Adrenal gland (tissue), 12 donors: ENCODE results near the gene UPK3B. TPM values are rescaled to one million over a fixed set of nuclear protein-coding genes. Genes with fewer than 3 reads are reported as not detected.
"Not testable (repeated sequence)": the region's sequence is repeated elsewhere in the genome, so short reads cannot be mapped to it uniquely, and the experiment has no call there.

Source experiments
- DNase-seq, 7 donors: peaks; one replicate each; pipeline ENCODE4 v3.0.0-alpha.2; 2019 to 2020
- H3K27ac ChIP-seq, 5 donors: fragments of 200-600 bp; sonication (generic) in 4 of 5; 1 replicate in 3 of 5; 2 replicates in 2 of 5; pipeline versions ENCODE4 v1.5.1 to v1.8.0; 2016 to 2020; ENCODE audit warnings: mild to moderate bottlenecking in 1 of 5
- H3K27me3 ChIP-seq: fragments of 200-600 bp; 2 replicates; pipeline ENCODE4 v1.8.0; 2021
- H3K36me3 ChIP-seq, 2 donors: fragments of 200-600 bp; replicated peaks in 1 of 2; 1 replicate in 1 of 2; 2 replicates in 1 of 2; pipeline versions ENCODE4 v1.5.1 to v1.8.0; 2018 to 2022
- H3K4me1 ChIP-seq, 2 donors: fragments of 200-600 bp; replicated peaks in 1 of 2; 1 replicate in 1 of 2; 2 replicates in 1 of 2; pipeline versions ENCODE4 v1.5.1 to v1.8.0; 2018 to 2021
- H3K4me3 ChIP-seq, 4 donors: fragments of 200-600 bp; sonication (generic) in 3 of 4; one replicate each; pipeline ENCODE4 v1.5.1; 2016 to 2018
- H3K9me3 ChIP-seq, 3 donors: fragments of 200-600 bp; sonication (generic) in 1 of 3; replicated peaks in 1 of 3; 1 replicate in 2 of 3; 2 replicates in 1 of 3; pipeline versions ENCODE4 v1.5.1 to v1.8.0; 2016 to 2021
- POLR2A ChIP-seq, 2 donors: fragments of 450-650 bp; IDR thresholded peaks; one replicate each; pipeline ENCODE4 v1.6.1; 2017; ENCODE audit warnings: antibody characterized with exemption in 2 of 2, mild to moderate bottlenecking in 2 of 2, moderate library complexity in 1 of 2
- WGBS, 4 donors: extraction: QIAGEN DNeasy Blood & Tissue Kit in 2 of 4; methylation state at CpG; one replicate each; pipeline versions ENCODE4 v1.1.5 to v1.1.7; 2013 to 2017; 5-methylcytosine and 5-hydroxymethylcytosine counted together
- intact Hi-C, 2 donors: fragments of 100-400 bp; cut with DNase I; formaldehyde crosslinking; loops; one replicate each; pipeline versions ENCODE4 v1.14.1 to v1.15.0; 2022 to 2023
- polyA plus RNA-seq, 3 donors: library from polyadenylated mRNA; stranded (reverse); fragments of 200-250 nt in 2 of 3; fragments of 350-450 nt in 1 of 3; fragmentation: Illumina TruSeq in 1 of 3; extraction: RNeasy Lipid Tissue Mini Kit (QIAGEN cat#74804) in 1 of 3; gene quantifications; one replicate each; pipeline ENCODE4 v1.2.3, GENCODE V29; 2013 to 2014
- small RNA-seq, 2 donors: library from RNA; depleted of rRNA; stranded (forward); fragments of <200 nt; gene quantifications; one replicate each; pipeline ENCODE3, GENCODE V24; 2016
- total RNA-seq, 9 donors: library from RNA; depleted of rRNA in 4 of 9; stranded (reverse); fragments of >200 nt in 4 of 9; fragments of 120-200 nt in 1 of 9; fragmentation: NEBNext Ultra II Directional in 1 of 9; extraction: Animal tissue kit (Norgen Biotek cat#: 25700) in 1 of 9; gene quantifications; one replicate each; pipeline versions ENCODE4 v1.1.0 to v1.2.4, GENCODE V29; 2013 to 2023
- TF ChIP-seq, protein P1 (sequence below), 6 experiments: fragments of 450-650 bp in 4 of 6; fragments of 200-600 bp in 2 of 6; sonication (generic) in 1 of 6; IDR thresholded peaks; 1 replicate in 5 of 6; 2 replicates in 1 of 6; pipeline versions ENCODE4 v1.5.1 to v1.8.0; 2016 to 2021; ENCODE audit warnings: antibody characterized with exemption in 6 of 6, mild to moderate bottlenecking in 2 of 6, moderate library complexity in 1 of 6
- donor health status: healthy with polysubstance abuse.
- donor health status: Bipolar disorder and iron deficiency.
- donor health status: DM: yes; HTN: yes; CAD: no.
- donor health status: DM: no; HTN: no; CAD: no.
- donor health status: DM: no; HTN: no; CAD: no.
- donor health status: DM: yes; HTN: yes; CAD: no.

Gene UPK3B
- total and polyA plus RNA-seq, 12 donors, result 0.22 to 2.6 (median 0.83) TPM; not detected in 2

DNA sequence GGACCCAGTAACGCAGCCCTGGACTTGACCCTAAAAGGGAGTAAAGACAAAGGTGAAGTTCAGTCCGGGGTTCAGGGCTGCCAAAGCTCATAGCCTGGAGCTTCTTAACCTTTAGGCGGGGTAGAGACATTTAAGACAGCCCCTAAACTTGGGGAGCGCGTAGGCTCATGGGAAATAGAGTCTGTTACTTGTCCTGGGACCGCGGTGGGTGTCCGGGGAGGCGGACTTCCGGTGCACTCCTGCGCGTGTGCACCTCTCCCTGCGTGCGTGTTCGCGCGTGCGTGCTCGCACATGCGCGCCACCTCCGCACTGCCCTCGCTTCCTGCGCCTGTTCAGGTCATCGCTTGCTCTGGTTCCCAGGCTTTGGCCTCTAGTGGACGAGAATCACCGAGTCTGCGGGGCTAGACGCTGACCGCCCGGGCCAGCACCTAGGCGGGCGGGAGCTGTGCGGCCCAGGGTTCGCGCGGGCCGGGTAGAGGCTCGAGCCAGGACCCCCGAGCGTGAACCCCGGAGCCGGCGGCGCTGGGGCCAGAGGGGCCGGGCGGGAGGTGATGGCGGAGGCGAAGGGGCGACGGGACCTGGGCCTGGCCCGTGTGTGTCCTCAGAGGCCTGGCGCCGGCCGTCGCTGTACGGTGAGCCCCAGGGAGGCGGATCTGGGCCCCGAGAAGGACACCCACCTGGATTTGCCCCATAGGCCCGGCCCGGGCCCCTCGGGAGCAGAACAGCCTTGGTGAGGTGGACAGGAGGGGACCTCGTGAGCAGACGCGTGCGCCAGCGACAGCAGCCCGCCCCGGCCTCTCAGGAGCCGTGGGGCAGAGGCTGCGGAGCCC is 38.9 kb downstream of the UPK3B start:
- H3K9me3 ChIP-seq, H3K27me3 ChIP-seq, H3K36me3 ChIP-seq, H3K4me1 ChIP-seq, intact Hi-C loops: not testable (repeated sequence)
- peak; percentile 86 to 96 (median 94) for DNase-seq
- peak overlapping the region; percentile 49 to 79 (median 68) for H3K4me3 ChIP-seq
- 0% methylated on average over 10 to 71 of the region's 71 CpGs for WGBS, 4 donors
- peak overlapping the region; percentile 90 to 98 (median 94) for H3K27ac ChIP-seq
- TF ChIP-seq, protein P1, sequence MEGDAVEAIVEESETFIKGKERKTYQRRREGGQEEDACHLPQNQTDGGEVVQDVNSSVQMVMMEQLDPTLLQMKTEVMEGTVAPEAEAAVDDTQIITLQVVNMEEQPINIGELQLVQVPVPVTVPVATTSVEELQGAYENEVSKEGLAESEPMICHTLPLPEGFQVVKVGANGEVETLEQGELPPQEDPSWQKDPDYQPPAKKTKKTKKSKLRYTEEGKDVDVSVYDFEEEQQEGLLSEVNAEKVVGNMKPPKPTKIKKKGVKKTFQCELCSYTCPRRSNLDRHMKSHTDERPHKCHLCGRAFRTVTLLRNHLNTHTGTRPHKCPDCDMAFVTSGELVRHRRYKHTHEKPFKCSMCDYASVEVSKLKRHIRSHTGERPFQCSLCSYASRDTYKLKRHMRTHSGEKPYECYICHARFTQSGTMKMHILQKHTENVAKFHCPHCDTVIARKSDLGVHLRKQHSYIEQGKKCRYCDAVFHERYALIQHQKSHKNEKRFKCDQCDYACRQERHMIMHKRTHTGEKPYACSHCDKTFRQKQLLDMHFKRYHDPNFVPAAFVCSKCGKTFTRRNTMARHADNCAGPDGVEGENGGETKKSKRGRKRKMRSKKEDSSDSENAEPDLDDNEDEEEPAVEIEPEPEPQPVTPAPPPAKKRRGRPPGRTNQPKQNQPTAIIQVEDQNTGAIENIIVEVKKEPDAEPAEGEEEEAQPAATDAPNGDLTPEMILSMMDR (IDR thresholded peaks at IDR 0.05), result peak in 1 of 6 experiments; percentile 32
- TF ChIP-seq POLR2A (IDR thresholded peaks at IDR 0.05), result peak; percentile 80 to 91

DNA sequence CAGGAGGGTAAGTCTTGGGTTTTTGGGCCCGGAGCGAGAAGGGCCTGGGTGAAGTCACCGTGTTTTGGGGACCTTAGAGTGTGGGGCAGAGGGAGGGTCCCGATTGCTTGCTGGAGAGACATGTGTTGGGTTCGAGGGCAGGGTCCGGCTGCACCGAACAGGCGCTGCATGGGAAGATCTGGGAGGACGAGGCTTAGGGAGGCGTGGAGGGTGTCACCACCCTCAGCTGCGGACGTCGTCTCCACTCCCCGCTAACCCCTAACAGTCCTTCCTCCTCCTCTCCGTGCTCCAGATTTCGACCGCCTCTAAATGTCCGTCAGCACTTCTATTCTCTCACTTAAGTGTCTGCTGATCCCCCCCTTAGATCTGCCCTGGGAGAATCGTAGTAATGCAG is 39.5 kb downstream of the UPK3B start:
- WGBS, 4 donors, result 0 to 1% (median 1%) methylated on average over 12 to 19 of the region's 19 CpGs
- H3K4me1 ChIP-seq, H3K27me3 ChIP-seq, intact Hi-C loops, H3K9me3 ChIP-seq, H3K36me3 ChIP-seq: not testable (repeated sequence)
- Histone ChIP-seq H3K4me3 (peak overlapping the region in 3 of 4 donors; percentile 49 to 79 (median 75)), H3K27ac (peak overlapping the region; percentile 90 to 98 (median 94))
- DNase-seq, result peak in 4 of 7 donors; percentile 15 to 26 (median 16)

DNA sequence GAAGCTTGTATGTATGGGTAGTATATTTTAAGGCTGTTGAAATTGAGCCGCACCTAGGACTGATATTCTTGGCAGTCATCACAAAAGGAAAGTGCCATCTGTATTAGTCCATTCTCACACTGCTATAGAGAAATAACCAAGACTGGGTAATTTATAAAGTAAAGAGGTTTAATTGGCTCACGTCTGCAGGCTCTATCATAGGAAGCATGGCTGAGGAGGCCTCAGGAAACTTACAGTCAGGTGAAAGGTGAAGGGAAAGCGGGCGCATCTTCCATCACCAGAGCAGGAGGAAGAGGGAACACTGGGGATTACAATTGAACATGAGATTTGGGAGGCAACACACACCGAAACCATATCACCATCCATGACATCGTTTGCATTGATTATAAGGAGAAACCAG is 41.6 kb downstream of the UPK3B start:
- 88 to 93% (median 91%) methylated on average over 6 of the region's 6 CpGs for WGBS, 4 donors

DNA sequence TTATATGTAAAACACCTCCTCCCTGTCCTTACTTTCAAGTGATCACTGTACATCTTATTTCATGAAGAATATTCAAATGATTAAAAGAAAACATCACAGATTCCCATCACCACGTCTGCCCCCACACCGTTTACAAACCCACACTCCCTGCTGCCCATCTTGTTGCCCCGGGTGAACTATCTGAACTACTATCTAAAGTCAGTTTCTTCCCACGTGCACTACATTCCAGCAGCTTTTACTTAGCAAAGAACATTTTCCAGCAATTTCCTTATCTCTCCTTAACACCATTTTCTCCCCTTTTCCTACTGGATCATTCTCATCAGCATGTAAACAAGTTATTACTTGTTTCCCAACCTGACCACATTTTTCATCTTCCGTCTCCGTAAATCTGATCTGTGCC is 49.3 kb downstream of the UPK3B start:
- DNase-seq, H3K4me3 ChIP-seq, H3K9me3 ChIP-seq, H3K4me1 ChIP-seq, H3K36me3 ChIP-seq, H3K27me3 ChIP-seq, intact Hi-C loops, H3K27ac ChIP-seq: not testable (repeated sequence)
- WGBS, 4 donors, result 59 to 65% (median 64%) methylated on average over 6 of the region's 6 CpGs

More for the DNA sequence above, 41.6 kb downstream of the UPK3B start:
- DNase-seq, H3K4me1 ChIP-seq, intact Hi-C loops, H3K36me3 ChIP-seq, H3K27ac ChIP-seq, H3K27me3 ChIP-seq, H3K4me3 ChIP-seq, H3K9me3 ChIP-seq: not testable (repeated sequence)

DNA sequence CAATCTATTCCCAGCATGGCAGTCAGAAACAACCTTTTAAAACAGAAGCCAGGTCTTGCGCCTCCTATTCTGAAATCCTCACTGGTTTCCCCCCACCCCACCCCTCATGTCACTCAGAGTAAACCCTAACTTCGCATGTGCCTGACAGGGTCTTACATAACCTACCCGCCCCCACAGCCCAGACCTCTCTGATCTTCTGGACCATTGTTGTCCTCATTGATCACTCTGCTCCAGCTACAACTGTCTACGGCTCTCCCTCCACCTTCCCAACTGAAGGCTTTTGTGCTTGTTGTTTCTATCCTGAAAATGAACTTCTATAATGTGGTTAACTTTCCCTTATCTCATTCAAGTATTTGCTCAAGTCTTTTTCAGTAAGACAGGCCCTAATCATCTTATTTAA is 49.8 kb downstream of the UPK3B start:
- H3K4me1 ChIP-seq, H3K4me3 ChIP-seq, DNase-seq, H3K9me3 ChIP-seq, H3K36me3 ChIP-seq, H3K27me3 ChIP-seq, intact Hi-C loops, H3K27ac ChIP-seq: not testable (repeated sequence)
- WGBS, 4 donors, result 77 to 89% (median 78%) methylated on average over 3 to 4 of the region's 4 CpGs

DNA sequence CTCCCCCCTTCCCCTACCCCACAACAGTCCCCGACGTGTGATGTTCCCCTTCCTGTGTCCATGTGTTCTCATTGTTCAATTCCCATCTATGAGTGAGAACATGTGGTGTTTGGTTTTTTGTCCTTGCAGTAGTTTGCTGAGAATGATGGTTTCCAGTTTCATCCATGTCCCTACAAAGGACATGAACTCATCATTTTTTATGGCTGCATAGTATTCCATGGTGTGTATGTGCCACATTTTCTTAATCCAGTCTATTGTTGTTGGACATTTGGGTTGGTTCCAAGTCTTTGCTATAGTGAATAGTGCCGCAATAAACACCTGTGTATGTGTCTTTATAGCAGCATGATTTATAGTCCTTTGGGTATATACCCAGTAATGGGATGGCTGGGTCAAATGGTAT is 51.0 kb downstream of the UPK3B start:
- H3K27me3 ChIP-seq, intact Hi-C loops, H3K9me3 ChIP-seq, H3K27ac ChIP-seq, H3K4me3 ChIP-seq, H3K4me1 ChIP-seq, H3K36me3 ChIP-seq, DNase-seq: not testable (repeated sequence)
- WGBS, 4 donors, result 87 to 100% (median 95%) methylated on average over 1 to 3 of the region's 3 CpGs

DNA sequence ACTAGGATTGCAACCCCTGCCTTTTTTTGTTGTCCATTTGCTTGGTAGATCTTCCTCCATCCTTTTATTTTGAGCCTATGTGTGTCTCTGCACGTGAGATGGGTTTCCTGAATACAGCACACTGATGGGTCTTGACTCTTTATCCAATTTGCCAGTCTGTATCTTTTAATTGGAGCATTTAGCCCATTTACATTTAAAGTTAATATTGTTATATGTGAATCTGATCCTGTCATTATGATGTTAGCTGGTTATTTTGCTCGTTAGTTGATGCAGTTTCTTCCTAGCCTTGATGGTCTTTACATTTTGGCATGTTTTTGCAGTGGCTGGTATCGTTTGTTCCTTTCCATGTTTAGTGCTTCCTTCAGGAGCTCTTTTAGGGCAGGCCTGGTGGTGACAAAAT is 54.6 kb downstream of the UPK3B start:
- intact Hi-C loops, result not testable (repeated sequence)

More for the DNA sequence above, 54.6 kb downstream of the UPK3B start:
- not testable (repeated sequence) for H3K4me3 ChIP-seq, H3K4me1 ChIP-seq, H3K9me3 ChIP-seq, DNase-seq, H3K36me3 ChIP-seq, H3K27ac ChIP-seq, H3K27me3 ChIP-seq
- WGBS, 4 donors, result 98 to 100% (median 99%) methylated on average over 2 to 3 of the region's 3 CpGs

Small RNA genes lying within 50 kb of the gene (small RNA-seq; reads per million reads assigned to genes)
- gene RF00019, result 0 reads per million in 2 donors

Other genes starting within 250 kb of the UPK3B start
- 1,000 to 10,000 TPM in 1 of 9 donors, 100 to 1,000 TPM in 7, 10 to 100 TPM in 1; 69.5 to 1,192 (median 720) TPM for gene HSPB1, start 207.9 kb upstream of the UPK3B start, total RNA-seq
- gene HSPB1, start 207.9 kb upstream of the UPK3B start, polyA plus RNA-seq, result 1,000 to 10,000 TPM in 2 of 3 donors, 10 to 100 TPM in 1; 83.3 to 2,276 (median 1,235) TPM
- gene YWHAG, start 151.6 kb upstream of the UPK3B start, total RNA-seq, result 100 to 1,000 TPM in 5 of 9 donors, 10 to 100 TPM in 4; 63.4 to 272 (median 100) TPM
- 100 to 1,000 TPM in 1 of 3 donors, 10 to 100 TPM in 2; 50.5 to 309 (median 68.6) TPM for gene YWHAG, start 151.6 kb upstream of the UPK3B start, polyA plus RNA-seq
- gene SSC4D, start 100.9 kb upstream of the UPK3B start, total RNA-seq, result 10 to 100 TPM in 1 of 9 donors, 1 to 10 TPM in 7, under 1 TPM in 1; 0.60 to 10.7 (median 1.9) TPM
- 1 to 10 TPM in 2 of 3 donors, under 1 TPM in 1; 0.93 to 8.3 (median 3.9) TPM for gene SSC4D, start 100.9 kb upstream of the UPK3B start, polyA plus RNA-seq
- gene ZP3, start 85.6 kb upstream of the UPK3B start, total RNA-seq, result 10 to 100 TPM in 1 of 9 donors, 1 to 10 TPM in 8; 4.2 to 21.3 (median 6.7) TPM
- 10 to 100 TPM in 1 of 3 donors, 1 to 10 TPM in 2; 2.2 to 13.3 (median 9.8) TPM for gene ZP3, start 85.6 kb upstream of the UPK3B start, polyA plus RNA-seq
- 10 to 100 TPM in 8 of 9 donors, 1 to 10 TPM in 1; 3.9 to 21.7 (median 16.0) TPM for gene DTX2, start 48.8 kb upstream of the UPK3B start, total RNA-seq
- 10 to 100 TPM in 2 of 3 donors, 1 to 10 TPM in 1; 2.8 to 83.7 (median 23.2) TPM for gene DTX2, start 48.8 kb upstream of the UPK3B start, polyA plus RNA-seq
- gene SPDYE16, start 32.7 kb downstream of the UPK3B start, total RNA-seq, result 1 to 10 TPM in 1 of 9 donors, under 1 TPM in 5, not detected in 3; 0.18 to 2.9 (median 0.50) TPM
- under 1 TPM; 0.16 to 0.40 (median 0.22) TPM for gene SPDYE16, start 32.7 kb downstream of the UPK3B start, polyA plus RNA-seq
- gene POMZP3, start 116.7 kb downstream of the UPK3B start, total RNA-seq, result 10 to 100 TPM in 4 of 9 donors, 1 to 10 TPM in 5; 2.1 to 24.8 (median 8.9) TPM
- gene POMZP3, start 116.7 kb downstream of the UPK3B start, polyA plus RNA-seq, result 10 to 100 TPM in 2 of 3 donors, 1 to 10 TPM in 1; 9.6 to 15.6 (median 14.0) TPM